NCI-H2171 treated with DMSO at 0.1 percent for 48 hours (cell line): ENCODE results near the gene CD68.
"Not testable (repeated sequence)": the region's sequence is repeated elsewhere in the genome, so short reads cannot be mapped to it uniquely, and the experiment has no call there.

Source experiments
- DNase-seq: peaks from one replicate; lab custom pipeline; 2025; lab: John Stamatoyannopoulos, UW

Gene CD68

DNA sequence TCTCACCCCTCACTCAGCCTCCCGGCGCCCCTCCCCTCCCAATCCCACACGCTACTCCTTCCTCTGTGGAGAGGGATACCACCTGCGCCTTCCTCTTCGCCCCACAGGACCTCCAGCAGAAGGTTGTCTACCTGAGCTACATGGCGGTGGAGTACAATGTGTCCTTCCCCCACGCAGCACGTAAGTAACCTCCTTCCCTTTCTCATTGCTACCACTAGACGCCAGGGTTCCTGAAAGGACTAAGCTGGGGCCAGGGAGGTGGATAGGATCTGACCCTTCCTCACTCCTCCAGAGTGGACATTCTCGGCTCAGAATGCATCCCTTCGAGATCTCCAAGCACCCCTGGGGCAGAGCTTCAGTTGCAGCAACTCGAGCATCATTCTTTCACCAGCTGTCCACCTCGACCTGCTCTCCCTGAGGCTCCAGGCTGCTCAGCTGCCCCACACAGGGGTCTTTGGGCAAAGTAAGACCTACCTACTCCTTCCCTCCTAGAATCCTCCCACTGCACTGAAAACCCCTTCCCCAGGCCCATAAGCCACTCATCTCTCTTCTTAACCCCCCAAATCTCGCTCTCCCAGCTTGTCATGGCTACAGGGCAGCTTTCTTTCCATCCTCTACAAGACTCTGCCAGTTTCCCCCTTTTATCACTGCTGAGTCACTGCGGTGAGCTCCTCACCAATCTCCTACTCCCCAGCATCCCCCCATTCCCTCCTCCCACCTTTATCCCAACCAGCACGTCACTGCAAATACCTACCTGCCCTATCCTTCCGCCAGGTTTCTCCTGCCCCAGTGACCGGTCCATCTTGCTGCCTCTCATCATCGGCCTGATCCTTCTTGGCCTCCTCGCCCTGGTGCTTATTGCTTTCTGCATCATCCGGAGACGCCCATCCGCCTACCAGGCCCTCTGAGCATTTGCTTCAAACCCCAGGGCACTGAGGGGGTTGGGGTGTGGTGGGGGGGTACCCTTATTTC lies 1.5 kb downstream of the CD68 start:
- DNase-seq: no peak

DNA sequence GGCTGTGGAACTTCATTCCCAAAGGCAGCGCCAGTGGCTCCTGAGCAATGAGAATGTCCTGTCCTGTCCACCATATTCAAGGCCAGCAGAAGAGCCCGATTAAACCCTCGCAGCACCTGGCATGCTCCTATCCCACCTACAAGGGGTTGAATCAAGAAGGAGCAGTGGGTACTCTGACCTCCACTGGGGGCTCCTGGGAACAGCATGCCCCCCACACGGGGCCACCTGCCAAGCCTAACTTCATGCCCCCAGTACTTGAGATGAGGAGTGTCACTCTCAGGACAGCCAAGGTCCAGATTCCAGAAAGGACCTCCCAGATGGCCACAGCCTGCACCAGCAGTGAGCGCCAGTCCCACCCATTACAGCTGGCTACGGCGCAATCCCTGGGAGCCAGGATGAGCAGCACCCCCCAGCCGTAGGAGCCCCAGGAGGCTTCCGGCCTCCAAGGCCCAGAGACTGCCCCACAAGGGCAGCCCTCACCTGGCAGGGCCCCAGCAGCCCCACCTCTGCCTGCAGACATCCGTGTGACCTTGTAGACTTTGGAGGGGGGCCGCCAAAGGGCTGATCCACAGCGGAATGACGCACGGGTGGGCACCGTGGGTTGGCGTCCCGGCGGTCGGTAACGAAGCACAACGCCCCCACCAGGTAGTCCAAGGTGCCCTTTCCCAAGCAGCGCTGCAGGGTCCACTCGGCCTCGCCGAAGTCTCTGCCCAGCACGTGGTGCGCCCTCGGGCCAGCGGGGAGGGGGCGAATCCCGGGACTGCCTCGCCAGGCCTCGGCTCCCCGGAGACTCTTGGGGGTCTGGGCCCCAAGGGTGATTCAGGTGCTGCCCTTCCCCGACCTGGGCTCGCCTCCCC lies 3.2 kb downstream of the CD68 start:
- no peak for DNase-seq

DNA sequence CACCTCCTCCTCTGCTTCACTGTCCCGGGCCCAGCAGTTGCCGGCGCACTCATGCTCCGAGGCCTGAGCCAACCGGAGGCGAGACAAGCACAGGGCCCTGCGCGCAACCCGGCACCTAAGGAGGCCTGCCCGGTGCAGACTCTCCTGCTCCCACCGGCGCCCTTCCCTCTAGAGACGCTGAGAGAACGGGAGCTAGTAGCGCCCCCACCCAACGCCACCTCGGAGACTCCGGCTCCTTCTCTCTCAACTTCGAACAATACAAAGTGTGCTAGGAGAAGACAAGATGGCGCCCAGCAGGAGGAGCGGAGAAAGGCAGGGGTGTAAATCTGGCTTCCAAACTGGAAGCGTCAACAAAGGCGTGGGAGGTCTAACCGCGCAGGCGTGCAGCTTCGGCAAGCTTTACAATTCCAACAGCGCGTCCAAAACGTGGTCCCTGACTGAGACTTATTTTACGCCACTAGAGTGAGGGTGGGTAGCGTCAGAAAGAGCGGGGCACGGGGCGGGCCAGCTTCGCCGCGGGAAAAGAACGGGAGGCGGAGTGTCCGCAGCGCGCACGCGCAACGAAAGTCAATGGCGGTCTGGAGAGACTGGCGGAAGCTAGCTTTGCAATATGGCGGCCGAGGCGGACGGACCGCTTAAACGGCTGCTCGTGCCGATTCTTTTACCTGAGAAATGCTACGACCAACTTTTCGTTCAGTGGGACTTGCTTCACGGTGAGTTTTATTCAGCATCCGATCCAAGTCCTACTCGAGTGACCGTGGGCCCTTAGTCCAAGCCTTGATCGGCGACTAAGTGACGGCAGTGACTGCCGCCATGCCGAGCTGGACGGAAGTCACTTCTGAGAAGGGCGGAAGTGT lies 4.0 kb downstream of the CD68 start, which contains the start of gene MPDU1:
TSS of gene MPDU1 (plus strand) at position 600 of the 857 bp plus-strand sequence. CDS start at position 611, 11 bp downstream.
- DNase-seq: peak; percentile 98

DNA sequence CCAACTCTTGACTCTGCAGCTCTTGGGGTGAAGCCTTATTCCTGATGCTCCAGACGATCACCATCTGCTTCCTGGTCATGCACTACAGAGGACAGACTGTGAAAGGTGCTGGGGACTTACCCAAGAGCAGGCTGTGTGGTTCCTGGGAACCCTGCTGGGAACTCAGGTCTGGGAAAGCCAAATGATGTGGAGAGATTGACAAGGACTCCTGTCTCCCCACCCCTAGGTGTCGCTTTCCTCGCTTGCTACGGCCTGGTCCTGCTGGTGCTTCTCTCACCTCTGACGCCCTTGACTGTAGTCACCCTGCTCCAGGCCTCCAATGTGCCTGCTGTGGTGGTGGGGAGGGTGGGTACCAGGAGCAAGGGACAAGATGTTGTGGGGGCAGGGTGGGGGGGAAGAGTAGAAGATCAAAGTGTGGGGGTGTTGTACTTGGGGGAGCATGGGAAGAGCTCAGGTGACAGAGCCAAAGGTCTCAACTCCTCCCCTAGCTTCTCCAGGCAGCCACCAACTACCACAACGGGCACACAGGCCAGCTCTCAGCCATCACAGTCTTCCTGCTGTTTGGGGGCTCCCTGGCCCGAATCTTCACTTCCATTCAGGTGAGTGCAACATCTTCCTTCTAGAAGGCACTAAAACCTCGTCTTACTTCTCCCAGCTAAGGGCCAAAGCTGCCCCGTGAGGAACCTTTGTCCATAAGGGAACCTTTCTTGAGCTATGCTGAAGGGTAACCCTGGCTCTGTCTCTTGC lies 7.4 kb downstream of the CD68 start:
- peak; percentile 20 for DNase-seq

DNA sequence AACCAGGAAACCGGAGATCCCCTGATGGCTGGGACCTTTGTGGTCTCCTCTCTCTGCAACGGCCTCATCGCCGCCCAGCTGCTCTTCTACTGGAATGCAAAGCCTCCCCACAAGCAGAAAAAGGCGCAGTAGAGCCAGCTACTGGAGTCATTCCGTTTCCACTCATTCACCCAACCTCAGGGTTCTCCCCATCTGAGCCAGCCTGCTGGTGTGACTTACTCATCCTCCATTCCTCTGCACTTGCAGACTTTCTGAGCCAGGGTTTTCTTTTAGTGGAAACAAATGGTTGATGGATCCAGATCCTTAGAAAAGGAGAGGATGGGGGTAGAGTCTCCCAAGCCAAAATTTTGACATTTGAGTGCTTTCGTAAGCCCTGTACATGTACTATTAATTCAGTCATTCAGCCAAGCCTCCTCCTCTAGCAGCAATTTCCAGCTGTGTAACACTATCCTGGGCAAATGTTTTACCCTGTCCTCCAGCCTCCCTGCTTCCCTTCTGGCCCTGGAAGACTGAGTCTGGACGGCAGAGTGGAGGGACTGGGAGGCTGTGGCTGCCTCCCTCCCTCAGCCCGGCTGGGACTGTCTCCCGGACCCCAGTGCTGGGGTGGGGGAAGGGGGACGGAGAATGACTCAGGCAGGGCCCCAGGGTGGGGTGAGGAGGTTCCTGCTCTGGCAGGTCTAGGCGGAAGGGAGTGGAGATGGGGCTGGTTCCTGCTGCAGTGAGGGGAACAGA lies 8.1 kb downstream of the CD68 start:
- no peak for DNase-seq

DNA sequence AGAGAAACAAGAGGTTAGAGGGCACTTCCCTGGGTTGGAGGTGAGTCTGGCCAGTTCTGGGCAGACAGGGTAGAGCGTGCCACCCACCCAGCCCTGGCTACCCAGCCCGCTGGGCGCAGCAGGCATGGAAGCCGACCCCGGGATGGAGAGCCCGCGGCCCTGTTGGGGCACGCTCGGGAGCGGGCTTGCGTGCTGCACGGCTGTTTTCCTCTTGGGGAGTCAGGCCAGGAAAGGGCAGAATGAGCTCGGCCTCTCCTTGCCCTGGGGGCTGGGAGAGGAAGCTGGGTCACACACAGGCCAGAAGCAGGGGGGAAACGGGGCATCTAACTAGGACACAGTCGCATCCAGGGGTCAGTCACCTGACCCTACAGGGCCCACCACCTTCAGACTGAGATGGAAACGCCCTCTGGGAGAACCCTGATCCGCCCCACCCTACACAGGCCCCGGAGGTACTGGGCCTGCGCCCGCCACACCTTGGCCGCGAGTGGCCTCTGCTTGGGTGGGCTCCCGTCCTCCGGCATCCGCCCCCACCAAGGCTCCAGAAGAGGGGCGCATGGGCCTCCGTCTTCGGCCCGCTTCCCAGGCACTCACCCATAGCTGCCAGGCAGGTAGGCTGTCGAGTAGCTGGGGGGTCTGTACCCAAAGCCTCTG lies 9.2 kb downstream of the CD68 start:
- no peak for DNase-seq

DNA sequence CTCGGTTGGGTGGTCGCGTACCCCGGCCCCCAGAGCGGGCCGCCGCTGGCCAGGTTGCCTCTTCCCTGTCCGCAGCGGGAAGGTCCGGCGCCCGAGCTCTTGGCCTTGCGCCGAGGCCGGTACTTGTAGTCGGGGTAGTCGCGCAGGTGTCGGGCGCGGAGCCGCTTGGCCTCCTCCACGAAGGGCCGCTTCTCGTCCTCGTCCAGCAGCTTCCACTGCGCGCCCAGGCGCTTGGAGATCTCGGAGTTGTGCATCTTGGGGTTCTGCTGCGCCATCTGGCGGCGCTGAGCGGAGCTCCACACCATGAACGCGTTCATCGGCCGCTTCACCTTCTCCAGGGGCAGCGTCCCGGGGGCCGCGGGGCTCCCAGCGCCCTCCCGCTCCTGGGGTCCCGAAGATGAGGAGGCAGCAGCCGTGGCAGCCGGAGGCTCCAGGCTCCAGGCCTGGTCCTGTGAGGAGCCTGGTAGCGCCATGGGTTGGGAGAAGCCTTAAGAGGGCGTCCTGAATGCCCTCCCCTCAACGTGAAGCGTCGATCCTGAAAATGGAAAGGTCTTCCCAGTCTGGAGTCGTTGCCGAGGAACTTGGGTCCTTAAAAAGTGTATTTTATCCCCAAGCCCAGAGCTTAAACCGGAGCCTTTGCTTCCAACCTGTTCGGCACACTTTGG lies 9.9 kb downstream of the CD68 start:
- peak; percentile 70 for DNase-seq

DNA sequence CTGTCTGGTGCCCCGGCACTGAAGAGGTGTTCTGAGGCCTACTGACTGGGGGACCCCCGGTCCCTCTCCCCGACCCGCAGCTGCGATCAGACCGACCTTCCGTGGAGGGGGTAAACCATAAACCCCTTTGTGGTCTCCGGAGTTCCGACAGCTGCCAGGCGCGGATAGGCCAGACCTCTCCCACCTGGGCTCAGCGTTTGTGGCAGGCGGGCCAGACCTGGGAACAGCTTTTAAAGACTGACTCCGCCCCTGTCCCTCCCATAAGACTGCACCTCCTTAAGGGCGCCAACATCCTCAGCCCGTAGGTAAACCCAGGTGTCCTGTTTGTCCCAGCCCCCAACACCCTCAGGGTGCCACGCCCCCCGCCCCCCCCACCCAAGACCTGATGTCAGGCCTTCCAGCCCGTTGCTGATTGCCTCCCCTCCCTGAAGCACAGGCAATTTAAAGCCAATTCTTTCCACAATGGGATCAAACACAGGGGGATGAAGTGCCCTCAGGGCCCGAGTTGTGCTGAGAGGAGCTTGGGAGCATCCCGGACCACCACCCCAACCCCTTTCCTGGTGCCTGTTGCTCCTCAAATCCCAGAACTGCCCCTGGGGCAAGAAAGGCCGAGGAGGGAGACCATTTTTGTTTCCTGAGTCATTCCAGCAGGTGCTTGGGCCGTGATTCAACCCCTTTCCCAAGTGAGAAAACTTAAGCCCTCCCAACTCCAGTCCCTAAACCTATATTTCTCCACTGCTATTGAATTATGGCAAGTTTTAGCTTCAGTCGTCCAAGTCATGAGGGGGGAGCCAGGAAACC lies 10.7 kb downstream of the CD68 start, which contains the start of gene SOX15:
TSS of gene SOX15 (minus strand) at position 204 of the 801 bp plus-strand sequence. CDS start 418 bp downstream, outside the sequence.
- peak; percentile 54 for DNase-seq

DNA sequence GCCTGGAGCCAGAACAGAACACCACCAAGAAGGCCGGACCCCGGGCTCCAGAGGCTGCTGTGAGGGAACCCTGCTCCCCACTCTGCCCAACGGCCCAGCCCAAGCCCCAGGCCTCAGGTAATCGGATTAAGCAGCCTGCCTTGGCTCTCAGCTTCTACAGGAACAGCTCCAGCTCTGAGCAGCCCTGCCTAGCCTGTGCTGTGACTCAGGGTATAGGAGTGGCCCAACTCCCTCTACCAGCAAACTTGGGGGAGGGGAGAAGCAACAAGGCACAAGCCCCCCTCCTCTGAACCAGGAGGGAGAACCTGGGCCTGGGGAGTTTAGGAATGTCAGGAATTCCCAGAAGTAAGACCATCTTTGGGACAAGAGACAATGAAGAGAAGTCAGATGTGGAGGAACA lies 11.3 kb downstream of the CD68 start:
- DNase-seq: no peak

DNA sequence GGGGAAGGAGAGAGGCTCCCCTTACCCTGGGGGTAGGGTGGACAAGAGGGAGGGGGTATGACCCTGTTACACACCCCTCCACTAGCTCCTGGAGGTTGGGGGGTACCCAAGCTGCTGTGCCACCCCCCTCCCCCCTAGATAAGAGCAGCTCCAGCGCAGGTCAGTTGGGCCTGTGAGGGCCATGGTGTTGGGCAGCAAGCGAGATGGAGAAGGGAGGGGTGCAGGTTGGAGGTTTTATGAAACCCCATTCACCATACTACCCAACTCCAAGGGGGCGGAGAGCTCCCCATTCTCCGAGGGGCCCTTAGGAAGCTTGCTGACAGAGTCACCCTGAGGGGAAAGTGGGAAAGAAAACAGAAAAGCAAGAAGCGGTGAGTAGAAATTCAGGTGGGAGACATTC lies 12.2 kb downstream of the CD68 start:
- no peak for DNase-seq

DNA sequence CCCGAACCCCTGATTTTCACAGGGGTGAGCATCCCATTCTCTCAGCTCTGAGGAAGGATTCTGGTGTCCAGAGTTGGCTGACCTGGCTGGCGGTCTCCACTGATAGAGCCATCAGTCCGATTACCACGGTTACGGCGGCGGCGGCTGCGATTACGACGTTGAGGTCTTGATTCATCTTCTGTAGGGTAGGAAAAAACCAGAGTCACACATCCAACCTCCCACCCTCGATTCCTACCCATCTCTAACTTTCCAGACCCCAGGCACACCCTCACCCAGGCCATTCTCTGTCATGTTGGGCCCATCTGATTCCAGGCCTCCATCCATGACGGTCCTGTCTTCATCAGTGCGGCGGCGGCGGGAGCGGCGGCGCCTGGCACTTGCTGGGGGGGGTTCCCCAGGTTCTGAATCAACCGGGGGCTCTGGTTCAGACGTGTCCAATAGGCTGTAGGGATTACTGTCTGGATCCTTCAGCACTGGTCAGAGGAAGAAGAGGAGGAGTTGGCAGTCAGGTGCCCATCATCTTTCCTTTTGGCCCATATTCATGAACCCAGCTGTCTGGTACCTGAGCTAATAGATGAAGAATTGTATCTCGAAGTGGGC lies 13.1 kb downstream of the CD68 start:
- no peak for DNase-seq

DNA sequence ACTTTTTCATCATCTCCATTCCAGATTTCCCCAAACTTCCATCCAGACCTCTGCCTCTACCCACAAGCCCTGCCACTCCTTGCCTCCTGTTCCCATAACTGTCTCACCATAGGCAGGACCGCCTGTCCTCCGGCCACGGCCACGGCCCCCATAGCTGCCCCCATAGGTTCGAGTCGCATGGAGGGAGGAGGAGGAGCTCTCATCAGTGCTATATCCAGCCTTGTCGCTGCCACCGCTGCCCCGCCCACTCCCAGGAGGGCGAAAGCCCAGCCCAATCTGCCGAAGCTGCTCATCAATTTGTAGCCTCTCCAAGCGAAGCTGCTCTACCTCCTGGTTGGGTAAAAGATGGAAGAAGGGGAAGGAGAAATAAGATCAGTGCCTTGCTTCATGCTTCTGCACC lies 13.9 kb downstream of the CD68 start:
- no peak for DNase-seq

DNA sequence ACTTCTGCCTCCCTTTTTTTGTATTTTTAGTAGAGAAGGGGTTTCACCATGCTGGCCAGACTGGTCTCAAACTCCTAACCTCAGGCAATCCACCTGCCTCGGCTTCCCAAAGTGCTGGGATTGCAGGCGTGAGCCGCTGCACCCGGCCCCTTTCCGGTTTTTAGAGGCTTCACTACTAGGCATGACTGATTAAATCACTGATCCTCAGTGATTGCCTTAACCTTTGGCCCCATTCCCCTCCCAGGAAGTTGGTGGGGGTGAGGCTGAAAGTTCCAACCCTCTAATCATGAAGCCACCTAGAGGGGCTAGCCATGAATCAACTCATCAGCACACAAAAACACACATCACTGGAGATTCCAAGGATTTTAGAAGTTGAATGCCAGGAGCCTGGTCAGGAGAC lies 18.1 kb downstream of the CD68 start:
- not testable (repeated sequence) for DNase-seq

DNA sequence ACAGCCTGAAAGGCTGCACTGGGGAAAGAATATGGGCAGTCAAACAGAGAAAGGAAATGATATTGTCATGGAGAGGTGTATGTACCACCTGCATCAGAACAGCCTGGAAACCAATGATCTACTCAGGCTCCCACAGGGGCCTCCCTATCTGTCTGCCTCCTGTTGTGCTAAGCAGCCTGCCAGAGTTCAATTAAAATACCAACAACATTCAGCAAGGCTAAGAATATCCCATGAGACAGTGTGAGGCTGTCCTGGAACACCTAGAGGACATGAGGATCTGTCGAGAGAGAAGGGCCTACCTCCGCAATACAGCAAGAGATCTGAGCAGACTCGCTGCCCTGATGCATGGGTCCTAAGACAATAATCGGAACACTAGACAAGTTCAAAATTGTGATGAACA lies 26.8 kb downstream of the CD68 start:
- peak; percentile 5 for DNase-seq

DNA sequence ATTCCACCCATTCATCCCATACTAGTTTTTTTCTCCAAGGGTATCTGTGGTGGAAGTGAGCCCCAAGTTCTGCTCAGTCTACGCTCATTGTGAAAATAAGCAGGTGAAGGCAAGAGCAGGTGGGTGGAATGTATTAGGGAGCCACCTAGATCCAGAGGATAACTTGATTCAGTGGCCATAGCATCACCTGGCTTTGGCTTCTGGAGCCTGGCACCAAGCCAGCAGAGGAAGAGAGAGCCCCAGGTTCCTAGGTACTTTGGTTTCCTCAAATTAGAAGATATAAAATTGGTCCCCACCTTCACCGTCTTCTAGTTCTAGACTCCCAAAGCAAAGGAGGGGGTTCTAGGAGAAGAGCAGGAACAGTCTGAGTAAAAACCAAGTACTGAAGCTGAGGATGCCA lies 31.2 kb downstream of the CD68 start:
- DNase-seq: no peak

DNA sequence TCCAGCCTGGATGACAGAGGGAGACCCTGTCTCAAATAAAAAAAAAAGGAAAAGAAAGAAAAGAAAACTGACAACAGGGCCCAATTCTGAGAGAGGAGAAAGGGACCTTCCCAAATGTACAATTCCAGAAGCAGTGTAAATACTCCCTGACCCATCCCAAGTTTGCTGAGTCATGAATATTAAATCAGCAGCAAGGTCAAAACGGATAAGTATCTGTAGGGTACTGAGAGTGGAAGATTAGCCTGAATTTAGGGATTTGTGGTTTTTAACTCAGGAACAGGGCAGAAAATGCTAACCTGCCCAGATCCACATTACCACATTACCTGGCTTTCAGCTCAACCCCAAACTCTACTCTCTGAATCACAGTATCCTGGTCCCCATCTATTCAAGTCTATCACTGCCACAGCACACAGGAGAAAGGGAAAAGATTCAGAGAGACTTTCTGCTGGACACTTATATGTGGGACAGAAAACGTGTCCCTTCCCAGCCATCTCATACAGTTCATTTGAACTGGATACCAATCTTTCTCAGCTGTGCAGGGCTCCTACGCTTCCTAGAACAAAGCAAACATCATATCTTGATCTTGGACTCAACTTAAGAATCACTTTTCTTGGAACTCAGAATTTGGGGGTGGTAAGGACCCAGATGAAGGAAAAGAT lies 32.3 kb downstream of the CD68 start:
- DNase-seq: no peak

DNA sequence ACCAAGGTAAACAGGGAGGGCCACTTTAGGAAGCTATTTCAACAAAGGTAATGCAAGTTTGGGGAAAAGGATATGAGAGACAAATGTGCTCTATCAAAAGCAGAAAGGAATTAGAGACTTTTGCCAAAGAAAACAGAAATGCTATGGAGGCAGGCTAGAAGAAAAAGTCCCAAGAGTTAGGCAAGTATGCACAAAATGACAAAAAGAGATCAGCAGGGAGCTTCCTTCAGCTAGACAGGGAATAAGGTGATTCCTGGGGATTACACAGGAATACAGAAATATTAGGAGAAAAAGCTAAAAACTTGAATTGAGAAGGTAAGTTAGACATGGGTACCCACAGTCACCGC lies 32.8 kb downstream of the CD68 start:
- no peak for DNase-seq
